PC-3 (cell line): ENCODE measurements around the gene C11orf58. TPM values are rescaled to one million over a fixed set of nuclear protein-coding genes. Genes with fewer than 3 reads are reported as not detected.

Source experiments
- ATAC-seq: fragments of 200-7000 bp; cut with Tn5 transposase; 2 replicates; pipeline ENCODE4 v1.9.1; 2020; ENCODE audit warnings: mild to moderate bottlenecking, moderate library complexity
- BruUV-seq: library from RNA; stranded (reverse); fragments of 400-500 nt; replicated peaks from 2 replicates; lab custom pipeline; 2021; lab: Mats Ljungman, UMichigan
- CTCF ChIA-PET: fragments of 300-600 bp; sonication (Branson Sonifier 250); formaldehyde crosslinking; loops from one replicate; lab custom pipeline; 2022; ENCODE audit warnings: antibody characterized with exemption; lab: Charles Lee
- POLR2A ChIA-PET: fragments of 300-600 bp; sonication (Branson Sonifier 250); formaldehyde crosslinking; loops from one replicate; lab custom pipeline; 2022; ENCODE audit warnings: antibody characterized with exemption; ENCODE audit not compliant: unreplicated experiment; lab: Charles Lee
- DNase-seq: peaks from one replicate; pipeline ENCODE4 v3.0.0-alpha.2; 2015
- H2AFZ ChIP-seq: fragments of 300-600 bp; sonication (generic); 2 replicates; pipeline ENCODE4 v1.6.0; 2016; ENCODE audit warnings: antibody characterized with exemption, low read length
- H3F3A ChIP-seq: fragments of 300-600 bp; sonication (generic); one replicate; pipeline ENCODE4 v1.6.0; 2017; ENCODE audit warnings: antibody characterized with exemption, low read length, control low read depth, mild to moderate bottlenecking; ENCODE audit not compliant: unreplicated experiment
- H3K27ac ChIP-seq: fragments of 300-600 bp; sonication (generic); 2 replicates; pipeline ENCODE4 v1.5.1; 2016; ENCODE audit warnings: mild to moderate bottlenecking, low read length
- H3K27me3 ChIP-seq: fragments of 300-600 bp; sonication (generic); 2 replicates; pipeline ENCODE4 v1.6.1; 2016; ENCODE audit warnings: low read length, mixed read lengths
- H3K36me3 ChIP-seq: fragments of 300-600 bp; sonication (generic); 2 replicates; pipeline ENCODE4 v1.6.1; 2016; ENCODE audit warnings: low read depth, mixed run types, low read length, mixed read lengths
- H3K4me1 ChIP-seq: fragments of 300-600 bp; sonication (generic); 2 replicates; pipeline ENCODE4 v1.5.1; 2016; ENCODE audit warnings: low read length; ENCODE audit not compliant: insufficient read depth
- H3K4me2 ChIP-seq: fragments of 300-600 bp; sonication (generic); 2 replicates; pipeline ENCODE4 v1.6.0; 2016; ENCODE audit warnings: low read length
- H3K4me3 ChIP-seq: fragments of 300-600 bp; sonication (generic); 2 replicates; pipeline ENCODE4 v1.5.1; 2016; ENCODE audit warnings: mild to moderate bottlenecking, low read length, mixed read lengths
- H3K79me2 ChIP-seq: fragments of 300-600 bp; sonication (generic); 2 replicates; pipeline ENCODE4 v1.6.1; 2017; ENCODE audit warnings: low read length, mixed read lengths
- H3K9ac ChIP-seq: fragments of 300-600 bp; sonication (generic); 2 replicates; pipeline ENCODE4 v1.6.0; 2016; ENCODE audit warnings: mild to moderate bottlenecking, low read length
- H3K9me2 ChIP-seq: fragments of 300-600 bp; sonication (generic); replicated peaks from 2 replicates; pipeline ENCODE4 v1.6.1; 2016; ENCODE audit warnings: mixed run types, low read length, mixed read lengths
- H3K9me3 ChIP-seq: fragments of 300-600 bp; sonication (generic); 2 replicates; pipeline ENCODE4 v1.6.1; 2016; ENCODE audit warnings: low read length, mixed read lengths
- H4K20me1 ChIP-seq: fragments of 300-600 bp; sonication (generic); 2 replicates; pipeline ENCODE4 v1.6.1; 2016; ENCODE audit warnings: low read length, mixed read lengths
- EZH2 ChIP-seq: fragments of 300-600 bp; sonication (generic); IDR thresholded peaks from one replicate; pipeline ENCODE4 v1.6.1; 2017; ENCODE audit warnings: antibody characterized with exemption, mild to moderate bottlenecking, low read length; ENCODE audit not compliant: unreplicated experiment
- EZH2phosphoT487 ChIP-seq: fragments of 300-600 bp; sonication (generic); IDR thresholded peaks from 2 replicates; pipeline ENCODE4 v1.6.1; 2018; ENCODE audit warnings: mild to moderate bottlenecking, antibody characterized with exemption, low read length, borderline replicate concordance
- intact Hi-C: fragments of 100-400 bp; cut with micrococcal nuclease; formaldehyde crosslinking; loops from 2 replicates; pipeline ENCODE4 v1.9.0; 2023
- total RNA-seq: library from RNA; depleted of rRNA; stranded (reverse); fragments of >200 nt; gene quantifications from 2 replicates; pipeline ENCODE4 v1.2.3, GENCODE V29; 2014
- TF ChIP-seq, protein P1 (sequence below): fragments of 300-600 bp; sonication (generic); conservative IDR thresholded peaks from 2 replicates; pipeline ENCODE4 v1.5.1; 2017; ENCODE audit warnings: antibody characterized with exemption, low read depth, mild to moderate bottlenecking, low read length

C11orf58 gene
- total RNA-seq, 1 experiment from 2014 or later = 157 TPM

DNA sequence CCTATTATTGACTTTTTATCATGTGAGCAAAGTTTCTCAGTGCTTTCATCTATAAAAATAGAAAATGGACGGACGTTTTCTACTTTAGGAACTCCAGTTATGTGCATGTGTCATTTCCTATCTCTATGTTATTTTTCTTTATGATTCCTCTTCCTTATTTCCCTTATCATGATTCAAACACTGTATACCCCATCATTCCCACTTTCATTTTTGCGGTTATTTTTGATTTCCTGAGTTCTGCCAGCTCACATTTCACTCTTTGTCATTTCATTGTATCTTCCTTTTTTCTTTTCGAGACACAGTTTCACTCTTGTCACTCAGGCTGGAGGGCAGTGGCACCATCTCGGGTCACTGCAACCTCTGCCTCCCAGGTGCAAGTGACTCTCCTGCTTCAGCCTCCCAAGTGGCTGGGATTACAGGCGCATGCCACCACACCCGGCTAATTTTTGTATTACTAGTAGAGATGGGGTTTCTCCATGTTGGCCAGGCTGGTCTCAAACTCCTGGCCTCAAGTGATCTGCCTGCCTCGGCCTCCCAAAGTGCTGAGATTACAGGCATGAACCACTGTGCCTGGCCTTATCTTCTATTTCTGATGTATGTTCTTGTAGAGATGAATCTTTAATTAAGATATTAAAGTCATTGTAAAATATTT is 21.5 kb downstream of the C11orf58 start:
- intact Hi-C loops = no loop called here
- Histone ChIP-seq H3F3A (no peaks in the 10 kb centered on the region), H3K36me3 (peaks cover 17% of the 10 kb centered on the region), H3K9ac (no peak overlapping the region), H3K4me2 (peak overlapping the region; percentile 3; the same call in 1 of the 2 replicates), H2AFZ (no peak overlapping the region), H3K27me3 (no peaks in the 10 kb centered on the region), H4K20me1 (no peaks in the 10 kb centered on the region), H3K9me3 (no peaks in the 10 kb centered on the region), H3K27ac (peak overlapping the region; percentile 26; the same call in 1 of the 2 replicates), H3K4me3 (no peak overlapping the region), H3K9me2 (no peaks in the 10 kb centered on the region), H3K4me1 (peaks cover 8% of the 10 kb centered on the region), H3K79me2 (no peaks in the 10 kb centered on the region)
- DNase-seq (peak; percentile 40), ATAC-seq (peak; percentile 58)
- no peak for TF ChIP-seq EZH2
- no peak for TF ChIP-seq EZH2phosphoT487
- TF ChIP-seq, protein P1, sequence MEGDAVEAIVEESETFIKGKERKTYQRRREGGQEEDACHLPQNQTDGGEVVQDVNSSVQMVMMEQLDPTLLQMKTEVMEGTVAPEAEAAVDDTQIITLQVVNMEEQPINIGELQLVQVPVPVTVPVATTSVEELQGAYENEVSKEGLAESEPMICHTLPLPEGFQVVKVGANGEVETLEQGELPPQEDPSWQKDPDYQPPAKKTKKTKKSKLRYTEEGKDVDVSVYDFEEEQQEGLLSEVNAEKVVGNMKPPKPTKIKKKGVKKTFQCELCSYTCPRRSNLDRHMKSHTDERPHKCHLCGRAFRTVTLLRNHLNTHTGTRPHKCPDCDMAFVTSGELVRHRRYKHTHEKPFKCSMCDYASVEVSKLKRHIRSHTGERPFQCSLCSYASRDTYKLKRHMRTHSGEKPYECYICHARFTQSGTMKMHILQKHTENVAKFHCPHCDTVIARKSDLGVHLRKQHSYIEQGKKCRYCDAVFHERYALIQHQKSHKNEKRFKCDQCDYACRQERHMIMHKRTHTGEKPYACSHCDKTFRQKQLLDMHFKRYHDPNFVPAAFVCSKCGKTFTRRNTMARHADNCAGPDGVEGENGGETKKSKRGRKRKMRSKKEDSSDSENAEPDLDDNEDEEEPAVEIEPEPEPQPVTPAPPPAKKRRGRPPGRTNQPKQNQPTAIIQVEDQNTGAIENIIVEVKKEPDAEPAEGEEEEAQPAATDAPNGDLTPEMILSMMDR = no peak
- POLR2A ChIA-PET = no interaction called here
- CTCF ChIA-PET = no interaction called here
- no TSS peak for BruUV-seq

DNA sequence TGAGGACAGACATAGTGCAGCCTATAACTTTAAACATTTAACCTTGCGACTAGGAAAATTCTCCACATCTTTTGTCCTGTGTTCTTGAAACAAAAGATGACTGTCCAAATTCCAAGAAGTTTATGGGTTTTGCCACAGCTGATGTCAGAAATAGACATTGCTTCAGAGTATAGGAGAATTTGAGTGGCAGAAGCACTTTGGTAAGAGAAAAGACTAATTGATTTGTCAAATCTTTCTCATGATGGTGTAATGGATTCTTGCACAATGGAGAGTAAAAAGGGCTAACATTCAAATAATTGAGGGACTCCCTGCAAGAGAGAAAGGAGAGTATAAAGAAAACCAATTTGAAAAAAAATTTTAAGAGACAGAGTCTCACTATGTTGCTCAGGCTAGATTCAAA is 25.3 kb downstream of the C11orf58 start:
- ChIA-PET CTCF (no interaction called here), POLR2A (no interaction called here)
- no TSS peak for BruUV-seq
- TF ChIP-seq EZH2phosphoT487 (no peak), EZH2 (no peak)
- TF ChIP-seq, protein P1 = no peak
- DNase-seq (no peak), ATAC-seq (no peak)
- Histone ChIP-seq H3K9me2 (no peaks in the 10 kb centered on the region), H3K9ac (no peak overlapping the region), H4K20me1 (no peaks in the 10 kb centered on the region), H3K27me3 (no peaks in the 10 kb centered on the region), H3K79me2 (no peaks in the 10 kb centered on the region), H3K27ac (no peak overlapping the region), H3K4me1 (peaks cover 8% of the 10 kb centered on the region), H3F3A (no peaks in the 10 kb centered on the region), H3K9me3 (no peaks in the 10 kb centered on the region), H3K4me3 (no peak overlapping the region), H3K36me3 (no peaks in the 10 kb centered on the region), H2AFZ (no peak overlapping the region), H3K4me2 (no peak overlapping the region)
- intact Hi-C loops = no loop called here

DNA sequence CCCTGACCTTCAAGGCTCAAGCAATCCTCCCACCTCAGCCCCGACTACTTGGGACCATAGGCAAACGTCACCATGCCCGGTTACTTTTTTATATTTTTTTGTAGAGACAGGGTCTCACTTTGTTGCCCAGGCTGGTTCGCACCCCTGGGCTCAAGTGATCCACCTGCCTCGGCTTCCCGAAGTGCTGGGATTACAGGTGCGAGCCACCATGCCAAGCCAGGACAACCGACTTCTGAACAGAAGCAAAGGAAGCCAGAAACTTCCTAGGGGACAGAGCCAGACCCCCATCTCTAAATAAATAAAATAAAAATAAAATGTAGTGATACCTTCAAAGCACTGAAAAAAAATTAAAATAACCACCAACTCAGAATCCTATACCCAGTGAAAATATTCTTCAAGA is 26.4 kb downstream of the C11orf58 start:
- no peak overlapping the region for H3K4me2 ChIP-seq
- DNase-seq = no peak
- H3K79me2 ChIP-seq = no peaks in the 10 kb centered on the region
- BruUV-seq = no TSS peak
- no peaks in the 10 kb centered on the region for H3K4me1 ChIP-seq
- H3F3A ChIP-seq = no peaks in the 10 kb centered on the region
- no peaks in the 10 kb centered on the region for H4K20me1 ChIP-seq
- intact Hi-C loops = no loop called here
- no peak overlapping the region for H3K4me3 ChIP-seq
- no peaks in the 10 kb centered on the region for H3K9me3 ChIP-seq
- no peaks in the 10 kb centered on the region for H3K9me2 ChIP-seq
- H3K27me3 ChIP-seq = no peaks in the 10 kb centered on the region
- ChIA-PET POLR2A (no interaction called here), CTCF (no interaction called here)
- no peak overlapping the region for H2AFZ ChIP-seq
- H3K27ac ChIP-seq = no peak overlapping the region
- no peak overlapping the region for H3K9ac ChIP-seq
- TF ChIP-seq, protein P1 = no peak
- no peak for TF ChIP-seq EZH2
- no peak for TF ChIP-seq EZH2phosphoT487
- H3K36me3 ChIP-seq = no peaks in the 10 kb centered on the region
- no peak for ATAC-seq
